Stimulated activated CD8-positive, alpha-beta memory T cell treated with anti-CD3 and anti-CD28 coated beads, Interleukin-15, amount 100 ng/mL, for 24 hours (primary cell): Measurements from ENCODE around the gene SH3PXD2A.
"Not testable (repeated sequence)": the region's sequence is repeated elsewhere in the genome, so short reads cannot be mapped to it uniquely, and the experiment has no call there.

Experiments
- DNase-seq: peaks from one replicate; pipeline ENCODE4 v3.0.0-alpha.2; 2020; ENCODE audit warnings: low read depth

SH3PXD2A gene

DNA sequence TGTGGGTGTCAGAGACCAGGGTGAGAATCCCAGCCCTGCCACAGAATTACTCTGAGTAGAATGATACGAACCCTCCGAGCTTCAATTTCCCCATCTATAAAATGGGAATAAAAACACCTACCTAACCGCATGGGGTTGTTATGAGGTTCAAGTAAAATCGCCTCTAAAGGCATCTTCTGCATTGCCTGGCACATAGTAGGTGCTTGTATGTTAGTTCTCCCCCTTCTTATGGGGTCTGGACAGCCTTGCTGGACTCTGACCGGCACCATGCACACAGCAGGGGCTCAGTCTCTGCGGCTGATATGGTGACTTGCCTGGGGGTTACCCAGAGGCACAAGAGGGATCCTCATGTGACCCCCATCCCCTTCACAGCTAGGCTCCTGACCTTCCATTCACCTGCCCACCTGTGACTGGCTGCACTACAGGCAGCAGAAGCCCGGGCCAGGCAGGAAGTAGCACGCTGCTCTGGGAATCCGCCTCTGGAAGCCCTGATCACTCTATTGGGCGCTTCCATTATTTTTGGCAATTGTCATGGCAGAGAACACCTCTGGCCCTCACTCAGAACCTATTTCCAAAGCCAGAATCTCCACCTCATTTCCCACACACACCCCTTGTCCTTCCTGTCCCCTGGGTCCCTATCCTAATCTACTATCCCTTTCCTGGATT is 6.0 kb downstream of the SH3PXD2A start:
- no peak for DNase-seq

- DNase-seq: no peak
These were observed 7.4 kb downstream of the SH3PXD2A start for GRCh38 chr10:103847909-103848468.

- DNase-seq: no peak
These were observed 8.0 kb downstream of the SH3PXD2A start for GRCh38 chr10:103847346-103847745.

- no peak for DNase-seq
These were observed 9.4 kb downstream of the SH3PXD2A start for GRCh38 chr10:103845972-103846371.

- not testable (repeated sequence) for DNase-seq
These were observed 10.0 kb downstream of the SH3PXD2A start for GRCh38 chr10:103845346-103845745.

DNA sequence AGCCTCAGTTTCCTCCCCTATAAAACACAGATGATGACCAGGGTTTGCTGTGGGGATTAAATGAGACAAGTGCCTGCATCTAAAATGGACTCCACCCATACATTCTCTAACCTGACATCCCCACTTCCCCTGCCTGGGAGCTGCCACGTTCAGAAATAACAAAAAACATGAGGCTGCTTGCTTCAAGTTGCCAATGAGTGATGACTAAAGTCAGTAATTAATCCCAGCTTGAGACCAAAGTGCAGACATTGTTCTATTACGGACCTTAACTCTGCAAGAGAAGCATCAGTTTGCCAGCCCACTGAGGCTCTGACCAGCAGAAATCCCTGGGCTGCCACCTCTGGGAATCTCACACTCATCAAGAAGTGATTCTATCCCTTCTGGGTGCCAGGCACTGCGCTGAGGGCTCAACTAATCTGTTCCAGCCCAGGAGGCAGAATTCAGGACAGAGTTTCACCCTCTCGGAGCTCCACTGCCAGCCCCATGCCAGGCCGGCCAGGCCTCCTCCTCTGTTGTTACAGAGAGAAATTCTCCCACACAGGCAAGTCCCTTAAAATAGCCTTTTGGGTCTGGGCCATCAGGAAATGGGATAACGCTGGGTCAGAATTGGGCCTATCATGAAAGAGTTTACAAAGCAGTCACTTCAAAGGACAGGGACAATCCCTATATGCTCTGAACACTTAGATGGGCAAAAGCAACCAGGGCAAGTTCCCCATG is 11.4 kb downstream of the SH3PXD2A start:
- DNase-seq: no peak

DNA sequence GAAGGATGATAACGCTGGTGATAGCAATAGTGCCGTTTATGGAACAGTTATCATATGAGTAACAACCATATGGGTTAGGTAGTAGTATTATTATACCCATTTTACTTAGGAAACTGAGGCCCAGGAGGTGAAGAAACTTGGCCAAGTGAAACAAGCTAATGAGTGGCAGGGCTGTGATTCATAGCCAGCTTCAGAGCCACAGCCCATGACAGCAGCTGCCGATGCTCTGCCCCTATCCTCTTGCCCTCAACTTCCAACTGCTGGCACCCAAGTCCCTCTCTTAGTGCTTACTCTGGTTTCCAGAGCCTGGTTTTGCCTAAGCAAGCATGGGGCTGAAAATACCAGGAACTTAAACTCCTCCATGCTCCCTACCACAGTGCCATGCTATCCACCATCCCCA is 12.3 kb downstream of the SH3PXD2A start:
- no peak for DNase-seq

DNA sequence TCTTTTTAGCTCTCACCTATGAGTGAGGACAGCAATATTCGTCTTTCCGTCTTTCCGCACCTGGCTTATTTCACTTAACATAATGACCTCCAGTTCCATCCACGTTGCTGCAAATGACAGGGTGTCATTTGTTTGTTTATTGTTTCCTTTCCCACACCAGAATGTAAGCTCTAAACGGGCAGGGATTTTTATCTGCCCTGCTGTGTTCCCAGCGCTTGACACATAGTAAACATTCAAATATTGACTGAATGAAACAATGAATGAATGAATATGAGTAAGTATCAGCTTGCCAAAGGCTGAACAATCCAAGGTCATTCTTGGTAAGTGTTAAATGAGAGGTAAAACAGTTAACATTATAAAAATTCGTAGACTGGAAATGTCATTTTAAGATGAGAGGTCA is 12.8 kb downstream of the SH3PXD2A start:
- DNase-seq: no peak

DNA sequence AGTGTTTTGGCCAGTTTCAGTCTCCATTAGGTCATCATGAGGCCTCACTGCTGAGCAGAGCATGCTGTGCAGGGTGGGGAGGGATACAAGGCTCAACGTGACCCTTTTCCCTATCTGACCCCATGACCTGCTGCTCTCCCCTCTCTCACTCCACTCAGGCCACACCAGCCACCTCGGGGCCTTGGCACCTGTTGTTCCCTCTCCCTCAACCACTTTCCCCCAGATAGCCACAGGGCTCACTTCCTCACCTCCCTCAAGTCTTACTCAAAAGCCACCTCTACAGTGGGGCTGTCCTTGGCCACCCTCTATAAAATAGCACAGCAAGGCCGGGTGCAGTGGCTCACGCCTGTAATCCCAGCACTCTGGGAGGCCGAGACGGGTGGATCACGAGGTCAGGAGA is 13.9 kb downstream of the SH3PXD2A start:
- no peak for DNase-seq

DNA sequence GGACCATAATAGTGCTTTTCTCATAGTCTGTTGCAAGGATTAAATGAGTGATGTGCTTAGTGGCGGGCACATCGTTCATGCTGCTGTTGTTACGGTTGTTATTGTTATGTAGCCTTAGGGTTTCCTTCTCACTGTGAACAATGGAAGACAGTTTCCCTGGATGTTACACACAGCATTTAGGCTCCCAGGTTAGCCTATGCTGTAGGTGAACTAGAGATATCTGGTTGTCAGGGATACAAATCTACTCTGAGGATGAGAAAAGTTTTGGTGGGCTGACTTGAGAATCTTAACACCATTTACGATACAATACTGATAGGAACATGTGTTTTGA is 14.7 kb downstream of the SH3PXD2A start:
- no peak for DNase-seq

- no peak for DNase-seq
These were observed 15.3 kb downstream of the SH3PXD2A start for GRCh38 chr10:103839872-103840739.

DNA sequence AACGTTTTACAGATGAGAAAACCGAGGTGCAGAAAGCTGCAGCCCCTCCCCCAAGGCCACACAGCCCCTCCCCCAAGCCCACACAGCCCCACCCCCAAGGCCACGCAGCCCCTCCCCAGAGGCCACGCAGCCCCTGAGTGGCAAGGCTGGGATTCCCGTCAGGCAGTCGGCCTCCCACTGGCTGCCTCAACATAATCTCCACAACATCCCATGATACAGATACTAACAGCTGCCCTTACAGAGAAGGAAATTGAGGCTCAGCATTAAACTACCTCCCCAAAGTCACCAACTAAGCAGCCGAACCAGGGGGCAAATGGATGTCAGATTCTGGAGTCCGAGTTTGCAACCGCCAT is 15.9 kb downstream of the SH3PXD2A start:
- no peak for DNase-seq

- no peak for DNase-seq
These were observed 16.4 kb downstream of the SH3PXD2A start for GRCh38 chr10:103838862-103839518.

GRCh38 chr10:103838070-103838395 is 17.3 kb downstream of the SH3PXD2A start:
- DNase-seq: no peak

- no peak for DNase-seq
These were observed 17.9 kb downstream of the SH3PXD2A start for GRCh38 chr10:103837370-103838069.

DNA sequence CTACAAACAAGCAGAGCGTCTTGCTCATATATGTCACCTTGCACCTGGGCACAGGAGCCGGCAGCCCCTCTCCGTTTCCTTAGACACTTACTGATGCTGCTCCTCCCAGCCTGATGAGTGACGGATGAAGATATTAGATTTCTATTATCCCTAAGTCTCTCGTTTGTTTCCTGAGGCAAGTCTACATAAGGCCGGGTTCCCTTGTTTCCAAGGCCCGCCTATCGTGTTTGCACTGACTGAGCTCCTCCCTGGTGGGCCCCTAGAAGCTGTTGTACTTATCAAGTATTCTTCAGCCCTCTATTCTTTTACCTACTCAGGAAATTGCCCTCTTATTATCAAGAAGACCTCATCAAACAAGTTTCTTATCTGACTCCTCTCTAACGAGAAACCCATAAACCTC is 18.5 kb downstream of the SH3PXD2A start:
- no peak for DNase-seq

- no peak for DNase-seq
These were observed 19.1 kb downstream of the SH3PXD2A start for GRCh38 chr10:103836273-103836672.

GRCh38 chr10:103835096-103836050 is 20.0 kb downstream of the SH3PXD2A start:
- DNase-seq: no peak

DNA sequence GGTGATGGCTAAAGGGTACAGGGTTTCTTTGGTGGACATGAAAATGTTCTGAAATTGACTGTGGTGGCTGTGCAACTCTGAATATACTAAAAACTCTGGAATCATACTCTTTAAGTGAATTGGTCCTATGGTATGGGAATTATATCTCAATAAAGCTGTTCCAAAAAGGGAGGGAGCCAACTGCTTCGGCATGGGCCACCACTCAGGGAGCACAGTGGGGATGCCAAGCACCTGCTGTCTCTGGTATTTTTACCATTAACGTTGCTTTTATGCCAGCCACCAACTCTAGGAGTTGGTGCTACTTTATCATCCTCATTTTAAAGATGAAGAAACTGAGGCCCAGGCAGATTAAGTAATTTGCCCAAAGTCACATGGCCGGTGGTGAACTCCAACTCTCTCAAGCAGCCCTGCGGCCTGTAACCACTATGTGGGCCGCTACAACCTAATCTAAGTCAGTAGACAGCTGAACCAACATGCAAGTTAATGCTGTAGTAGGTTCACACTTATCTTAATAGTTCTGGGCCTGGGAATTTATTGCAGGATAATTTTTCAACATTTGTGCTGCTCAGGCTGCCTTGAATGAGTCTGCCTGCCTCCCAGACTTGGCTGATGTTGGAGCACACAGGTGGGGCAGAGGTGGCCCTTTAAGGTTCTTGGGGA is 20.8 kb downstream of the SH3PXD2A start:
- DNase-seq: no peak

GRCh38 chr10:103833731-103834365 is 21.5 kb downstream of the SH3PXD2A start:
- DNase-seq: no peak
